ENCODE data around the gene GNG11.

Gene GNG11

GRCh38 chr7:93921607-93922566 lies at the start of gene GNG11:
Gene GNG11, plus strand, starts transcription at chr7:93921735. Its CDS starts 403 bp downstream, at chr7:93922138.
- DNase-seq (ENCODE audit: low read depth, low spot score), result no peak

GRCh38 chr7:93873998-93874574 lies 47.4 kb upstream of the GNG11 start:
- no peak for DNase-seq (ENCODE audit: low read depth, low spot score)

GRCh38 chr7:93877742-93878141 lies 43.8 kb upstream of the GNG11 start:
- DNase-seq (ENCODE audit: low read depth, low spot score), result no peak

GRCh38 chr7:93879356-93879755 lies 42.2 kb upstream of the GNG11 start:
- DNase-seq (ENCODE audit: low read depth, low spot score), result no peak

GRCh38 chr7:93882468-93882867 lies 39.1 kb upstream of the GNG11 start:
- no peak for DNase-seq (ENCODE audit: low read depth, low spot score)

- DNase-seq (ENCODE audit: low read depth, low spot score), result no peak
Measured at GRCh38 chr7:93883078-93883916, 38.2 kb upstream of the GNG11 start.

- no peak for DNase-seq (ENCODE audit: low read depth, low spot score)
Measured at GRCh38 chr7:93883917-93884345, 37.6 kb upstream of the GNG11 start.

- DNase-seq (ENCODE audit: low read depth, low spot score), result no peak
Measured at GRCh38 chr7:93884541-93884940, 37.0 kb upstream of the GNG11 start.

GRCh38 chr7:93889261-93889660 lies 32.3 kb upstream of the GNG11 start:
- no peak for DNase-seq (ENCODE audit: low read depth, low spot score)

GRCh38 chr7:93890041-93890463 lies 31.5 kb upstream of the GNG11 start:
- no peak for DNase-seq (ENCODE audit: low read depth, low spot score)

- no peak for DNase-seq (ENCODE audit: low read depth, low spot score)
Measured at GRCh38 chr7:93890464-93891068, 31.0 kb upstream of the GNG11 start, which contains the start of gene TFPI2. Gene TFPI2, minus strand, starts transcription at chr7:93890753. Its CDS starts 75 bp downstream, at chr7:93890678.

- DNase-seq (ENCODE audit: low read depth, low spot score), result no peak
Measured at GRCh38 chr7:93894426-93894825, 27.1 kb upstream of the GNG11 start.

GRCh38 chr7:93894966-93895640 lies 26.4 kb upstream of the GNG11 start:
- no peak for DNase-seq (ENCODE audit: low read depth, low spot score)

GRCh38 chr7:93895859-93896600 lies 25.5 kb upstream of the GNG11 start:
- no peak for DNase-seq (ENCODE audit: low read depth, low spot score)

GRCh38 chr7:93897680-93898079 lies 23.9 kb upstream of the GNG11 start:
- no peak for DNase-seq (ENCODE audit: low read depth, low spot score)

GRCh38 chr7:93902777-93903423 lies 18.6 kb upstream of the GNG11 start:
- no peak for DNase-seq (ENCODE audit: low read depth, low spot score)

- no peak for DNase-seq (ENCODE audit: low read depth, low spot score)
Measured at GRCh38 chr7:93906267-93906666, 15.3 kb upstream of the GNG11 start, which contains the start of gene GNGT1. Gene GNGT1, plus strand, starts transcription at chr7:93906567. Its CDS starts 180 bp downstream, at chr7:93906747.

- DNase-seq (ENCODE audit: low read depth, low spot score), result no peak
Measured at GRCh38 chr7:93910076-93910994, 11.2 kb upstream of the GNG11 start.

Measured in activated CD4-positive, CD25-positive, alpha-beta regulatory T cell treated with anti-CD3 and anti-CD28 coated beads, Interleukin-2, amount 50 U/mL, for 16 hours (primary cell).